Measurements from ENCODE around the gene RXRA. TPM values are rescaled to one million over a fixed set of nuclear protein-coding genes. Genes with fewer than 3 reads are reported as not detected.

RXRA gene
- total RNA-seq, 1 experiment from 2014 or later = 14.1 TPM

GRCh38 chr9:134451700-134452458 lies 125.6 kb downstream of the RXRA start:
- DNase-seq (ENCODE audit: low read depth) = no peak

- no peak for DNase-seq (ENCODE audit: low read depth)
Observed at GRCh38 chr9:134452728-134453127, 126.5 kb downstream of the RXRA start.

GRCh38 chr9:134453776-134454475 lies 127.7 kb downstream of the RXRA start:
- no peak for DNase-seq (ENCODE audit: low read depth)

- DNase-seq (ENCODE audit: low read depth) = peak; percentile 83
Observed at GRCh38 chr9:134454476-134454857, 128.2 kb downstream of the RXRA start.

- no peak for DNase-seq (ENCODE audit: low read depth)
Observed at GRCh38 chr9:134455021-134455471, 128.8 kb downstream of the RXRA start.

- no peak for DNase-seq (ENCODE audit: low read depth)
Observed at GRCh38 chr9:134455537-134455933, 129.3 kb downstream of the RXRA start.

GRCh38 chr9:134455934-134456755 lies 129.9 kb downstream of the RXRA start:
- peak; percentile 98 for DNase-seq (ENCODE audit: low read depth)

GRCh38 chr9:134456756-134457305 lies 130.6 kb downstream of the RXRA start:
- DNase-seq (ENCODE audit: low read depth) = no peak

GRCh38 chr9:134457321-134458206 lies 131.3 kb downstream of the RXRA start:
- DNase-seq (ENCODE audit: low read depth) = no peak

GRCh38 chr9:134458207-134459108 lies 132.2 kb downstream of the RXRA start:
- DNase-seq (ENCODE audit: low read depth) = no peak

- DNase-seq (ENCODE audit: low read depth) = no peak
Observed at GRCh38 chr9:134459164-134459563, 132.9 kb downstream of the RXRA start.

GRCh38 chr9:134459573-134459972 lies 133.3 kb downstream of the RXRA start:
- no peak for DNase-seq (ENCODE audit: low read depth)

- no peak for DNase-seq (ENCODE audit: low read depth)
Observed at GRCh38 chr9:134460206-134460605, 134.0 kb downstream of the RXRA start.

GRCh38 chr9:134460896-134461295 lies 134.6 kb downstream of the RXRA start:
- no peak for DNase-seq (ENCODE audit: low read depth)

GRCh38 chr9:134461426-134461982 lies 135.2 kb downstream of the RXRA start:
- no peak for DNase-seq (ENCODE audit: low read depth)

- no peak for DNase-seq (ENCODE audit: low read depth)
Observed at GRCh38 chr9:134462318-134462717, 136.1 kb downstream of the RXRA start.

- peak; percentile 53 for DNase-seq (ENCODE audit: low read depth)
Observed at GRCh38 chr9:134463280-134463679, 137.0 kb downstream of the RXRA start.

- no peak for DNase-seq (ENCODE audit: low read depth)
Observed at GRCh38 chr9:134466869-134467616, 140.8 kb downstream of the RXRA start.

- DNase-seq (ENCODE audit: low read depth) = no peak
Observed at GRCh38 chr9:134468358-134468757, 142.1 kb downstream of the RXRA start.

Measured in Daoy (cell line).